Central memory CD8-positive, alpha-beta T cell (primary cell): ENCODE measurements around the gene MYO18B.

Experiments used
- ATAC-seq: fragments of 150-1000 bp; cut with Tn5 transposase; replicated peaks from 2 replicates; pipeline ENCODE4 v1.10.0; 2022; ENCODE audit warnings: mild to moderate bottlenecking, moderate FRiP score, moderate number of reproducible peaks; ENCODE audit not compliant: poor library complexity, severe bottlenecking; ENCODE audit errors: extremely low read depth
- DNase-seq, 2 donors: peaks; one replicate each; pipeline ENCODE4 v3.0.0; 2021; ENCODE audit warnings: low spot score in 2 of 2
- H3K27ac Mint-ChIP-seq: one replicate; pipeline ENCODE4 v1.8.0; 2022; ENCODE audit warnings: low read depth, mild to moderate bottlenecking, moderate library complexity, mixed read lengths
- H3K27me3 Mint-ChIP-seq: one replicate; pipeline ENCODE4 v1.8.0; 2022; ENCODE audit warnings: mixed read lengths
- H3K36me3 Mint-ChIP-seq: one replicate; pipeline ENCODE4 v1.8.0; 2022; ENCODE audit warnings: mild to moderate bottlenecking, moderate library complexity, mixed read lengths; ENCODE audit not compliant: insufficient read depth
- H3K4me1 Mint-ChIP-seq: one replicate; pipeline ENCODE4 v1.8.0; 2022; ENCODE audit warnings: mixed read lengths
- H3K4me3 Mint-ChIP-seq: one replicate; pipeline ENCODE4 v1.8.0; 2022; ENCODE audit warnings: mild to moderate bottlenecking, moderate library complexity, mixed read lengths
- H3K9me3 Mint-ChIP-seq: one replicate; pipeline ENCODE4 v1.8.0; 2022; ENCODE audit warnings: mixed read lengths

MYO18B gene

GRCh38 chr22:25800766-25801165 lies 58.8 kb downstream of the MYO18B start:
- Mint-ChIP-seq H3K9me3 (no peaks in the 10 kb centered on the region), H3K27ac (no peak overlapping the region), H3K4me1 (no peaks in the 10 kb centered on the region), H3K27me3 (peaks cover 33% of the 10 kb centered on the region), H3K4me3 (no peak overlapping the region), H3K36me3 (peaks cover 1% of the 10 kb centered on the region)
- ATAC-seq (no peak), DNase-seq (no peak)

- no peak overlapping the region for H3K4me3 Mint-ChIP-seq
- H3K9me3 Mint-ChIP-seq: no peaks in the 10 kb centered on the region
- H3K36me3 Mint-ChIP-seq: no peaks in the 10 kb centered on the region
- H3K4me1 Mint-ChIP-seq: no peaks in the 10 kb centered on the region
- H3K27me3 Mint-ChIP-seq: peaks cover 37% of the 10 kb centered on the region
- ATAC-seq: no peak
- DNase-seq: no peak
- no peak overlapping the region for H3K27ac Mint-ChIP-seq
These were observed 60.0 kb downstream of the MYO18B start for GRCh38 chr22:25802018-25802417.

- Mint-ChIP-seq H3K27ac (no peak overlapping the region), H3K36me3 (no peaks in the 10 kb centered on the region), H3K27me3 (peaks cover 34% of the 10 kb centered on the region), H3K4me1 (no peaks in the 10 kb centered on the region), H3K9me3 (no peaks in the 10 kb centered on the region), H3K4me3 (no peak overlapping the region)
- DNase-seq (no peak), ATAC-seq (no peak)
These were observed 62.7 kb downstream of the MYO18B start for GRCh38 chr22:25804676-25805075.

GRCh38 chr22:25806579-25806978 lies 64.6 kb downstream of the MYO18B start:
- peaks cover 36% of the 10 kb centered on the region for H3K27me3 Mint-ChIP-seq
- no peak overlapping the region for H3K27ac Mint-ChIP-seq
- DNase-seq (no peak), ATAC-seq (no peak)
- H3K9me3 Mint-ChIP-seq: no peaks in the 10 kb centered on the region
- no peaks in the 10 kb centered on the region for H3K4me1 Mint-ChIP-seq
- H3K36me3 Mint-ChIP-seq: no peaks in the 10 kb centered on the region
- H3K4me3 Mint-ChIP-seq: no peak overlapping the region

DNA sequence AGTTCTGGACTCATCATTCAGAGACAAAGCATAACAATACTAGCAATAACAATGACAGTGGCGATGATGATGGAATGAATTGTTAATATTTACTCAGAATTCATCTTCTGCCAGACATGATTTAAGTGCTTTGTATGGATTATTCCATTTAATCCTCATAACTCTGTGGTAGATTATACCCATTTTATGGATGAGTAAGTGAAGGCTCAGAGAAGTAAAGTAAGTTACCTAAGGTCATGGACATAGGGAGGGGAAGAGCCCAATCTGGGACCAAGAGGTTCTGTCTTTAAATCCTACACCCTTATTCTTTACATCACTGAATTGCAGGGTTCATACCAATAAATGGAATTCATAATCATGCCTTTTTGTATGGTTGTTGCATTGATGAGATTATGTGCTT lies 72.7 kb downstream of the MYO18B start:
- ATAC-seq (no peak), DNase-seq (no peak)
- Mint-ChIP-seq H3K4me1 (no peaks in the 10 kb centered on the region), H3K36me3 (peaks cover 1% of the 10 kb centered on the region), H3K9me3 (peaks cover under 1% of the 10 kb centered on the region), H3K27ac (no peak overlapping the region), H3K4me3 (no peak overlapping the region), H3K27me3 (peaks cover 80% of the 10 kb centered on the region)

GRCh38 chr22:25815561-25815960 lies 73.6 kb downstream of the MYO18B start:
- DNase-seq (no peak), ATAC-seq (no peak)
- Mint-ChIP-seq H3K27me3 (peaks cover 80% of the 10 kb centered on the region), H3K27ac (no peak overlapping the region), H3K4me3 (no peak overlapping the region), H3K36me3 (peaks cover 2% of the 10 kb centered on the region), H3K9me3 (peaks cover 6% of the 10 kb centered on the region), H3K4me1 (no peaks in the 10 kb centered on the region)

DNA sequence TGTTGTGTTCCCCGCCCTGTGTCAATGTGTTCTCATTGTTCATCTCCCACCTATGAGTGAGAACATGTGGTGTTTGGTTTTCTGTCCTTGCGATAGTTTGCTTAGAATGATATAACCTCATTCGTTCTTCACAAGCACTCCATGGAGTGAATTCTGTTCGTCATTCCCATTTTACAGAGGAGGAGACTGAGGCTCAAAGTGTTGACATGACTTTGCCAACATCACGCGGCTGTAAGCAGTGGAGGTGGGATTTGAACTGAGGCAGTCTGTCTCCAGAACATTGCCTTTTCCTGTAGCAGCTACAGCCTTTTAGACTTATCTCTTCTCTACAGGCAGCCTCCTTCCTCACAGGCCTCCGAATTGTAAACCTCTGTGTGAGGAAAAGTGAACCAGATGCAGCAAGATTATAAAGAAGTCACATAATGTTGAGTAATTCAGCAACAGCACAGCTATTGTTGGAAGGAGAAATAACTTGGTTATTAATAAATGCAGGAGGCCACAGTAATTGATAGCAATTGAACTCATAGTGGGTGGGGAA lies 74.6 kb downstream of the MYO18B start:
- no peak overlapping the region for H3K27ac Mint-ChIP-seq
- no peak overlapping the region for H3K4me3 Mint-ChIP-seq
- peaks cover 70% of the 10 kb centered on the region for H3K27me3 Mint-ChIP-seq
- DNase-seq (no peak), ATAC-seq (no peak)
- no peaks in the 10 kb centered on the region for H3K4me1 Mint-ChIP-seq
- H3K9me3 Mint-ChIP-seq: peaks cover 6% of the 10 kb centered on the region
- peaks cover 2% of the 10 kb centered on the region for H3K36me3 Mint-ChIP-seq

DNA sequence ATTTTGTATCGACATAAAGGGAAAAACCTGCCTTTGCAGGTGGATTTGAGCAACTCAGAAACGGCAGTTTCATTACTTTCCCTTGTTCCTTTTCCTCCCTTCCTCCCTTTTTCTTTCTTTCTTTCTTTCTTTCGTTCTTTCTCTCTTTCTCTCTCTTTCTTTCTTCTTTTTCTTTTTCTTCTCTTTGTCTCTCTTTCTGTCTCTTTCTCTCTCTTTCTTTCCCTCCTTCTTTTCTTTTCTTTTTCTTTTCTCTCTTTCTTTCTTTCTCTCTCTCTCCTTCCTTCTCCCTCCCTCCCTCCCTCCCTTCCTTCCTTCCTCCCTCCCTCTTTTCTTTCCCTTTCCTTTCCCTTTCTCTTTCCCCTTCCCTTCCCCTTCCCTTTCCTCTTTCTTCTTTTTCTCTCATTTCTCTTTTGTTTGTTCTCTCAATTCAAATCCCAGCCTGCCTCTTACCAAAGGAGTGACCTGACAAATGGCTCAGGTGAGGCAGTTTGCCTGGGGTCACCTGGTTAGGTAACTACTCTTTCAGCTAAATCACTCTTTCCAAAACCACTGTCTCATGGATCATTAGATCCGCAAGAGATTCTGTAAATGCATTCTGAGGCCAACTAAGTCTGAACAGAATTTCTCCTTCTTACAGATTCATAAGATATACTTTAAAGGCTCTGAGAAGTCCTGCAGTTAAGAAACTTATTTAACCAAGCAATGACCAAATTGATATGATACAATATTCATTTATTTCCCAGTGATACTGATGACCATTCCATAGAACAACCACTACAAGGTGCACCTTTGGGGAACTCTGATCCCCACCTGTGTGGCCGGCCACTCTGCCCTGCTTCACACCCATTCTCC lies 75.3 kb downstream of the MYO18B start:
- H3K27ac Mint-ChIP-seq: no peak overlapping the region
- no peak overlapping the region for H3K4me3 Mint-ChIP-seq
- H3K27me3 Mint-ChIP-seq: peaks cover 70% of the 10 kb centered on the region
- H3K36me3 Mint-ChIP-seq: peaks cover 2% of the 10 kb centered on the region
- no peaks in the 10 kb centered on the region for H3K4me1 Mint-ChIP-seq
- no peak for ATAC-seq
- H3K9me3 Mint-ChIP-seq: peaks cover 8% of the 10 kb centered on the region
- no peak for DNase-seq

- Mint-ChIP-seq H3K27ac (no peak overlapping the region), H3K27me3 (peaks cover 67% of the 10 kb centered on the region), H3K4me3 (no peak overlapping the region), H3K36me3 (peaks cover 1% of the 10 kb centered on the region), H3K4me1 (no peaks in the 10 kb centered on the region), H3K9me3 (peaks cover 11% of the 10 kb centered on the region)
- ATAC-seq (no peak), DNase-seq (no peak)
These were observed 76.6 kb downstream of the MYO18B start for GRCh38 chr22:25818541-25818940.

DNA sequence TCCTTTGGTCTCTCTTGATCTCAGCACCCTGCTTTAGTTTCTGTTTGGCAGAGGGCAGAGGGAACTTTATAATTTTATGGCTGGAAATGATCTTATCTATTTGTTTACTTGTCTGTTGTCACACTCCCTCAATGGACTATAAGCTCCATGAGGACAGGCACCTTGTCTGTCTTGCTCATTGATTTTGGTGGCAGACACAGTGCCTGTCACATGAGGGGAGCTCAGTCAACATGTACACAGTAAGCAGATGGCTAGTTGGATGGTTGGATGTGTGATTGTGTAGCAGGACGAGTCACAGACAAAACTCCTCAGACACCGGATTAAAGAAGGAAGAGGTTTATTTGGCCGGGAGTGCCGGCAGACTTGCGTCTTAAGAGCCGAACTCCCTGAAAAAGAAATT lies 80.4 kb downstream of the MYO18B start:
- H3K36me3 Mint-ChIP-seq: peaks cover 1% of the 10 kb centered on the region
- ATAC-seq (no peak), DNase-seq (no peak)
- H3K4me3 Mint-ChIP-seq: no peak overlapping the region
- no peaks in the 10 kb centered on the region for H3K4me1 Mint-ChIP-seq
- no peak overlapping the region for H3K27ac Mint-ChIP-seq
- peaks cover 63% of the 10 kb centered on the region for H3K27me3 Mint-ChIP-seq
- H3K9me3 Mint-ChIP-seq: peaks cover 11% of the 10 kb centered on the region

DNA sequence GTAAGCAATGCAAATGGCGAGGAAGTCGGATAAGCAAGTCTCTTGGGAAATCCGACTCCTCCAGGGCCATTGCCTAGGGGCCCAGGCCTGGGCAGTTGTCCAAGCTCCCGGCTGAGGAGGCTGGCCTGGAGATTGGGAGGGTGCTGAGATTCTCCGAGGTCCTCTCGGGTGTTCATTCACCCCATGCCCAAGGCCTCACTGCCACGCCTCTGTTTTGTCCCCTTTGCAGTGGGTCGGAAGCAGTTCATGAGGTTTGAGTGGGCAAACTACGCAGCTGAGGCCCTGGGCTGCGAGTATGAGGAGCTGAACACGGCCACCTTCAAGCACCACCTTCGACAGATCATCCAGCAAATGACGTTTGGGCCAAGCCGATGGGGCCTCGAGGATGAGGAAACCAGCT lies 81.3 kb downstream of the MYO18B start:
- Mint-ChIP-seq H3K4me1 (no peaks in the 10 kb centered on the region), H3K4me3 (no peak overlapping the region), H3K27ac (no peak overlapping the region), H3K9me3 (peaks cover 11% of the 10 kb centered on the region), H3K36me3 (peaks cover 1% of the 10 kb centered on the region), H3K27me3 (peaks cover 53% of the 10 kb centered on the region)
- ATAC-seq (no peak), DNase-seq (no peak)

DNA sequence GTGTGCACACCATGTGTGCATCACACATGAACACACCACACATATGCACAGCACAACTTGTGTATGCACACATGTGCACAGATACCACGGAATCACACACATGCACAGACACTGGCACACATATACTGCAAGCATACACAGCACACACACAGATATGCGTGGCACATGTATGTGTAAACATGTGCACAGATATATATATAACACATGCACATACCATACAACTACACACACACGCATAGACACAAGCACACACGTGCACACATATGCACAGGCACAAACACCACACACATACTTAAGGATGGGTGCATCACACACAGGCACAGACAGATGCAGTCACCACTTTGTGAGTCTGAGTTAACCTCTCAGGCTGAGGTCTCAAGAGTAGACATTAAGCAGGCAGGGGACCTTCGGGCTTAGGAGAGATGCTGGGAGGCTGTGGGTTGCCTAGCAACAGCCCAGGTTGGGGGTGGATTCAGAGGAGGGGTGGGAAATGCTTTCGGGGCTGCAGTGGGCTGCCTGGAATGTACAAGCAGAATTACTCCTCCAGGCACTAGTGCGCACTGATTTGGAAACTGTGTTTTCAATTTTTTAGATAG lies 82.9 kb downstream of the MYO18B start:
- no peaks in the 10 kb centered on the region for H3K4me1 Mint-ChIP-seq
- H3K4me3 Mint-ChIP-seq: no peak overlapping the region
- peaks cover 40% of the 10 kb centered on the region for H3K27me3 Mint-ChIP-seq
- no peak for ATAC-seq
- H3K9me3 Mint-ChIP-seq: peaks cover 8% of the 10 kb centered on the region
- no peak for DNase-seq
- no peak overlapping the region for H3K27ac Mint-ChIP-seq
- peaks cover under 1% of the 10 kb centered on the region for H3K36me3 Mint-ChIP-seq

DNA sequence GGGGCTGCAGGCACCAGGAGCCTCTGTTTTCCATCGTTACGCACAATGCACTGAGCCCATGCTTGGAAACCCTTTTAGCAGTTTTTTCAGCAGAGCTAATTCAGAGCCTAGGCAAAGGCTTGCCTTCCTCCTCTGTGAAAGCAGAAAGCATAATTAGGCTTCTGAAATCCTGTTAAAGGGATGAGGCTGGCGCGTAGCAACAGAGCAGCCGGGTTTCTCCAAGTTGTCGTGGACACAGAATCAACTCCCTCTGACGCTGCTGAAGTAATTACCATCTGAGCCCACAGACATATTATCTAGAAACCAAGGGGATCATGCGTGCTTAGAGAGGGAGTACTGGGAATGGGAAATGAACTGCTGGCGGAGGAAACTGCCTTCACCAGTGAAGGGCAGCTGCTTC lies 85.4 kb downstream of the MYO18B start:
- Mint-ChIP-seq H3K27me3 (peaks cover 31% of the 10 kb centered on the region), H3K36me3 (no peaks in the 10 kb centered on the region), H3K4me1 (no peaks in the 10 kb centered on the region), H3K9me3 (peaks cover 2% of the 10 kb centered on the region), H3K27ac (no peak overlapping the region), H3K4me3 (no peak overlapping the region)
- no peak for DNase-seq
- no peak for ATAC-seq
